H1 (cell line): ENCODE results near the gene GPA33. TPM values are rescaled to one million over a fixed set of nuclear protein-coding genes. Genes with fewer than 3 reads are reported as not detected.

Experiments used
- CTCF ChIA-PET: fragments of 300-600 bp; sonication (Branson Sonifier 250); formaldehyde crosslinking; loops from one replicate; lab custom pipeline; 2021; ENCODE audit not compliant: partially characterized antibody; lab: Charles Lee
- POLR2A ChIA-PET: fragments of 300-600 bp; sonication (Branson Sonifier 250); formaldehyde crosslinking; loops from one replicate; lab custom pipeline; 2021; ENCODE audit warnings: inconsistent platforms; ENCODE audit not compliant: partially characterized antibody; lab: Charles Lee
- DNase-seq, 2 experiments: peaks; one replicate each; pipeline versions ENCODE4 v3.0.0 to v3.0.0-alpha.2; 2010 to 2022; ENCODE audit warnings: low spot score in 2 of 2, low read depth in 1 of 2, mixed read lengths in 1 of 2
- FAIRE-seq: peaks from 2 replicates; lab custom pipeline; 2011; peaks lifted over from hg19 to GRCh38; lab: Jason Lieb, UNC
- H2AFZ ChIP-seq: 2 replicates; pipeline ENCODE4 v1.8.1; 2012; ENCODE audit warnings: low read length, inconsistent platforms
- H2AK5ac ChIP-seq: 2 replicates; pipeline ENCODE4 v1.6.1; 2013; ENCODE audit warnings: low read depth, low read length
- H2BK120ac ChIP-seq: replicated peaks from 2 replicates; pipeline ENCODE3; 2013; ENCODE audit warnings: low read depth, low read length, inconsistent platforms
- H2BK12ac ChIP-seq: 2 replicates; pipeline ENCODE4 v1.6.1; 2013; ENCODE audit warnings: low read depth, low read length
- H2BK15ac ChIP-seq: 2 replicates; pipeline ENCODE4 v1.6.1; 2013; ENCODE audit warnings: low read length
- H2BK20ac ChIP-seq: 2 replicates; pipeline ENCODE4 v1.6.1; 2013; ENCODE audit warnings: low read length
- H2BK5ac ChIP-seq: 2 replicates; pipeline ENCODE4 v1.6.1; 2013; ENCODE audit warnings: low read depth, low read length
- H3K14ac ChIP-seq: 2 replicates; pipeline ENCODE4 v1.6.1; 2013; ENCODE audit warnings: inconsistent platforms; ENCODE audit not compliant: insufficient read length
- H3K18ac ChIP-seq: 2 replicates; pipeline ENCODE4 v1.6.1; 2013; ENCODE audit warnings: low read length; ENCODE audit errors: extremely low read depth
- H3K23ac ChIP-seq: 2 replicates; pipeline ENCODE4 v1.6.1; 2013; ENCODE audit warnings: inconsistent platforms; ENCODE audit not compliant: insufficient read length
- H3K23me2 ChIP-seq: 2 replicates; pipeline ENCODE4 v1.6.1; 2013; ENCODE audit warnings: low read depth, low read length
- H3K27ac ChIP-seq: 2 replicates; pipeline ENCODE4 v1.6.1; 2011; ENCODE audit warnings: low read depth, low read length, inconsistent platforms
- H3K27me3 ChIP-seq, 4 experiments: replicated peaks in 1 of 4; 1 replicate in 1 of 4; 2 replicates in 3 of 4; pipeline versions ENCODE4 v1.6.1 to v1.8.1; 2011 to 2013; ENCODE audit warnings: low read length in 3 of 4, mild to moderate bottlenecking in 3 of 4, inconsistent platforms in 2 of 4, mixed read lengths in 2 of 4, moderate library complexity in 1 of 4; ENCODE audit not compliant: control insufficient read depth in 3 of 4, insufficient read depth in 3 of 4; ENCODE audit errors: extremely low read depth in 1 of 4
- H3K36me3 ChIP-seq, 4 experiments: 2 replicates each; pipeline versions ENCODE4 v1.6.1 to v1.8.1; 2011 to 2013; ENCODE audit warnings: mild to moderate bottlenecking in 4 of 4, low read length in 3 of 4, moderate library complexity in 2 of 4, control low read depth in 1 of 4, inconsistent platforms in 1 of 4; ENCODE audit not compliant: insufficient read depth in 4 of 4, control insufficient read depth in 2 of 4
- H3K4ac ChIP-seq: replicated peaks from 2 replicates; pipeline ENCODE3; 2013; ENCODE audit warnings: low read length, low read depth, mixed read lengths, inconsistent platforms; ENCODE audit not compliant: insufficient read length
- H3K4me1 ChIP-seq, 4 experiments: replicated peaks in 1 of 4; 1 replicate in 1 of 4; 2 replicates in 3 of 4; pipeline versions ENCODE4 v1.6.1 to v1.8.1; 2011 to 2013; ENCODE audit warnings: low read length in 3 of 4, inconsistent platforms in 2 of 4, mixed read lengths in 1 of 4; ENCODE audit not compliant: insufficient read depth in 4 of 4, control insufficient read depth in 3 of 4
- H3K4me2 ChIP-seq, 2 experiments: 2 replicates each; pipeline versions ENCODE4 v1.6.1 to v1.8.1; 2011 to 2013; ENCODE audit warnings: low read depth in 2 of 2, low read length in 2 of 2, control low read depth in 1 of 2, inconsistent platforms in 1 of 2, mild to moderate bottlenecking in 1 of 2; ENCODE audit not compliant: insufficient read depth in 1 of 2
- H3K4me3 ChIP-seq, 4 experiments: fragments of 200-600, 300-600 bp in 1 of 4; sonication (generic), shearing (Covaris generic), sonication (Bioruptor Twin) in 1 of 4; 2 replicates each; pipeline versions ENCODE4 v1.5.1 to v1.8.1; 2011 to 2016; ENCODE audit warnings: low read length in 4 of 4, low read depth in 3 of 4, control low read depth in 2 of 4, inconsistent platforms in 2 of 4, mild to moderate bottlenecking in 2 of 4, mixed read lengths in 1 of 4, moderate library complexity in 1 of 4; ENCODE audit not compliant: insufficient read depth in 2 of 4; ENCODE audit errors: extremely low read depth in 1 of 4
- H3K56ac ChIP-seq: replicated peaks from 2 replicates; pipeline ENCODE3; 2013; ENCODE audit warnings: low read depth, mild to moderate bottlenecking, mixed read lengths, low read length, inconsistent platforms; ENCODE audit not compliant: insufficient read length
- H3K79me1 ChIP-seq: 2 replicates; pipeline ENCODE4 v1.6.1; 2013; ENCODE audit warnings: low read depth, low read length, control low read depth
- H3K79me2 ChIP-seq, 2 experiments: 2 replicates each; pipeline versions ENCODE4 v1.6.1 to v1.8.1; 2012 to 2013; ENCODE audit warnings: low read length in 2 of 2, mild to moderate bottlenecking in 2 of 2, inconsistent platforms in 1 of 2; ENCODE audit not compliant: insufficient read depth in 2 of 2, control insufficient read depth in 1 of 2
- H3K9ac ChIP-seq, 4 experiments: replicated peaks in 1 of 4; 1 replicate in 1 of 4; 2 replicates in 3 of 4; pipeline versions ENCODE4 v1.6.1 to v1.8.1; 2011 to 2013; ENCODE audit warnings: low read depth in 3 of 4, low read length in 3 of 4, control low read depth in 2 of 4, mild to moderate bottlenecking in 2 of 4, moderate library complexity in 2 of 4, inconsistent platforms in 1 of 4; ENCODE audit errors: extremely low read depth in 1 of 4
- H3K9me3 ChIP-seq, 2 experiments: 2 replicates each; pipeline versions ENCODE4 v1.6.1 to v1.8.1; 2012 to 2013; ENCODE audit warnings: mild to moderate bottlenecking in 2 of 2, moderate library complexity in 2 of 2, control low read depth in 1 of 2, inconsistent platforms in 1 of 2, low read depth in 1 of 2, low read length in 1 of 2, mixed read lengths in 1 of 2; ENCODE audit not compliant: insufficient read depth in 2 of 2
- H4K20me1 ChIP-seq, 2 experiments: replicated peaks in 1 of 2; 2 replicates each; pipeline versions ENCODE3 to v1.8.1; 2011 to 2013; ENCODE audit warnings: inconsistent platforms in 2 of 2, low read length in 2 of 2, mild to moderate bottlenecking in 1 of 2; ENCODE audit not compliant: insufficient read depth in 2 of 2, control insufficient read depth in 1 of 2
- H4K5ac ChIP-seq: 2 replicates; pipeline ENCODE4 v1.6.1; 2013; ENCODE audit warnings: low read length, low read depth, mixed read lengths, inconsistent platforms; ENCODE audit not compliant: insufficient read length
- H4K8ac ChIP-seq: 2 replicates; pipeline ENCODE4 v1.8.0; 2013; ENCODE audit warnings: mild to moderate bottlenecking, moderate library complexity, low read length, inconsistent platforms; ENCODE audit not compliant: insufficient read depth; ENCODE audit errors: extremely low read depth
- H4K91ac ChIP-seq: replicated peaks from 2 replicates; pipeline ENCODE3; 2013; ENCODE audit warnings: low read length, mixed read lengths, inconsistent platforms; ENCODE audit not compliant: insufficient read length
- GABPA ChIP-seq: IDR thresholded peaks from 2 replicates; pipeline ENCODE4 v1.6.1; 2011; ENCODE audit warnings: mild to moderate bottlenecking, low read length, moderate library complexity, borderline replicate concordance; ENCODE audit not compliant: insufficient read depth
- KDM5A ChIP-seq: fragments of 200-600 bp; IDR thresholded peaks from 2 replicates; pipeline ENCODE4 v1.7.1; 2012; ENCODE audit warnings: mild to moderate bottlenecking, low read length, inconsistent platforms, mixed read lengths
- POU5F1 ChIP-seq: IDR thresholded peaks from 2 replicates; pipeline ENCODE4 v1.6.1; 2011; ENCODE audit warnings: low read depth, mild to moderate bottlenecking, low read length, moderate library complexity
- SIN3A ChIP-seq, 2 experiments: IDR thresholded peaks in 1 of 2; conservative IDR thresholded peaks in 1 of 2; 2 replicates each; pipeline ENCODE4 v1.6.1; 2011 to 2012; ENCODE audit warnings: low read length in 2 of 2, improper control_type of control experiment in 1 of 2, low read depth in 1 of 2, mild to moderate bottlenecking in 1 of 2
- TAF1 ChIP-seq: IDR thresholded peaks from 2 replicates; pipeline ENCODE4 v1.6.1; 2011; ENCODE audit warnings: mild to moderate bottlenecking, low read depth, low read length
- WGBS, 2 experiments: shearing (Covaris generic) in 1 of 2; methylation state at CpG; one replicate each; pipeline versions ENCODE4 v1.1.6 to v1.1.7; 2013 to 2015; ENCODE audit warnings: low lambda C conversion rate in 2 of 2, mixed read lengths in 2 of 2, inconsistent platforms in 1 of 2, low coverage in 1 of 2, missing lambda C conversion rate in 1 of 2; ENCODE audit not compliant: insufficient replicate concordance in 2 of 2, insufficient coverage in 1 of 2, insufficient read length in 1 of 2; ENCODE audit errors: extremely low coverage in 1 of 2, missing lambda C conversion rate in 1 of 2; 5-methylcytosine and 5-hydroxymethylcytosine counted together
- polyA plus RNA-seq, 7 experiments: library from polyadenylated mRNA; depleted of rRNA in 3 of 7; stranded (reverse) in 5 of 7; unstranded in 2 of 7; fragments of >200 nt in 5 of 7; fragments of 200-250 nt in 2 of 7; gene quantifications; 1 replicate in 5 of 7; 2 replicates in 1 of 7; 4 replicates in 1 of 7; pipeline versions ENCODE4 v1.2.1 to v1.2.3, GENCODE V29; 2011 to 2013; ENCODE audit warnings: missing spikeins in 2 of 7, mixed read lengths in 2 of 7
- total RNA-seq: library from RNA; stranded (reverse); fragmentation: NEBNext Ultra II Directional; extraction: Animal tissue kit (Norgen Biotek cat#: 25700); gene quantifications from 2 replicates; pipeline ENCODE4 v1.2.1, GENCODE V29; 2021

Gene GPA33
- total and polyA plus RNA-seq, 2 of the 8 experiments (the other 6 are each of a cell fraction or from before 2014, with no cell fraction given), result 0.19 to 0.67 TPM

- Histone ChIP-seq H2BK15ac (no peak overlapping the region), H3K4me3 (no peak overlapping the region), H3K56ac (no peak overlapping the region), H2BK20ac (no peak overlapping the region), H3K14ac (no peak overlapping the region), H3K18ac (no peak overlapping the region), H4K5ac (no peak overlapping the region), H3K4ac (no peak overlapping the region), H3K23ac (no peak overlapping the region), H4K20me1 (no peaks in the 10 kb centered on the region), H3K79me1 (no peaks in the 10 kb centered on the region), H2BK12ac (no peak overlapping the region), H2BK5ac (no peak overlapping the region), H2AK5ac (no peak overlapping the region), H3K23me2 (no peaks in the 10 kb centered on the region), H2AFZ (no peak overlapping the region), H3K4me2 (no peak overlapping the region), H3K4me1 (no peaks in the 10 kb centered on the region), H3K36me3 (no peaks in the 10 kb centered on the region), H3K9me3 (no peaks in the 10 kb centered on the region), H4K91ac (no peak overlapping the region), H2BK120ac (no peak overlapping the region), H3K79me2 (no peaks in the 10 kb centered on the region), H4K8ac (no peak overlapping the region), H3K27ac (no peak overlapping the region), H3K9ac (no peak overlapping the region), H3K27me3 (no peaks in the 10 kb centered on the region)
- no peak for FAIRE-seq
- POLR2A ChIA-PET, result no interaction called here
- CTCF ChIA-PET, result interaction anchor here (1.5 kb wide), 1 partner anchor 21 kb away, joined by 5 read pairs; no protein-coding TSS in a partner anchor
- 92% methylated on average over 1 of the region's 1 CpG; no CpG with 5 or more reads in 1 of the 2 experiments for WGBS, 2 experiments
- no peak for DNase-seq
- TF ChIP-seq KDM5A, result no peak
- no peak for TF ChIP-seq GABPA
- no peak for TF ChIP-seq SIN3A (conservative IDR thresholded peaks at IDR 0.05 in 1 of 2, IDR thresholded peaks at IDR 0.05 in 1 of 2; ENCODE audit: low read depth in 1 of 2, low read length in 2 of 2)
- TF ChIP-seq TAF1, result no peak
- TF ChIP-seq POU5F1, result no peak
Measured at GRCh38 chr1:167022384-167022783, 67.8 kb downstream of the GPA33 start.
